HG03354 (cell line): ENCODE data around the gene DMC1.

Experiments used
- ATAC-seq: cut with Tn5 transposase; IDR thresholded peaks from one replicate; pipeline ENCODE4 v1.9.1; 2021; ENCODE audit warnings: mild to moderate bottlenecking; ENCODE audit not compliant: unreplicated experiment, poor library complexity, severe bottlenecking

Gene DMC1

DNA sequence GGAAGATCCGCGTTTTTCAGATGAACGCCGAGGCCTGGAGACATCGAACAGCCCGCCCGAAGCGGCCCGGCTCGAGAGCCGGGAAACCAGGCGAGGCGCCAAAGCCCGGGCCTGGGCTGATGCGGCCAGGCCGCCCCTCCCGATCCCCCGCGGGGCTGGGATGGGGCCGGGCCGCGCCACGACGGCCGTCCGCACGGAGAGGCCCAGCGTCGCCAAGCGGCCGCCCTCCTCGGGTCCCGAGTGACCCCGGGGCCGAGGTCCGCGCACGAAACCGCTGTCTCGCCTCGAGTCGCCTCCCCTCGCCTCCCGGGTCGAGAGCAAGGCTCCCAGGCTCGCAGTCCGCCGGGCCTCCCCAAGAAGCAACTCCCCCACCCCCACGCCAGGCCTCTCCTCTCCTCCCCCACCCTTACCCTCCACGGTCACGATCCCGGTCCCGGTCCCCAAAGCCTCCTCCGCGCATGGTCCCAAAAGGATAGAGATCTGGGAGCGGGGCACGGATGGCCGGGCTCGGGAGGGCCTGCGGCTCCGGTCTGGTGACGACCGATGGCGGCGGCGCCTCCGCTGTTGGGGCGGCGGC is 64.4 kb downstream of the DMC1 start:
- ATAC-seq = peak; percentile 38

DNA sequence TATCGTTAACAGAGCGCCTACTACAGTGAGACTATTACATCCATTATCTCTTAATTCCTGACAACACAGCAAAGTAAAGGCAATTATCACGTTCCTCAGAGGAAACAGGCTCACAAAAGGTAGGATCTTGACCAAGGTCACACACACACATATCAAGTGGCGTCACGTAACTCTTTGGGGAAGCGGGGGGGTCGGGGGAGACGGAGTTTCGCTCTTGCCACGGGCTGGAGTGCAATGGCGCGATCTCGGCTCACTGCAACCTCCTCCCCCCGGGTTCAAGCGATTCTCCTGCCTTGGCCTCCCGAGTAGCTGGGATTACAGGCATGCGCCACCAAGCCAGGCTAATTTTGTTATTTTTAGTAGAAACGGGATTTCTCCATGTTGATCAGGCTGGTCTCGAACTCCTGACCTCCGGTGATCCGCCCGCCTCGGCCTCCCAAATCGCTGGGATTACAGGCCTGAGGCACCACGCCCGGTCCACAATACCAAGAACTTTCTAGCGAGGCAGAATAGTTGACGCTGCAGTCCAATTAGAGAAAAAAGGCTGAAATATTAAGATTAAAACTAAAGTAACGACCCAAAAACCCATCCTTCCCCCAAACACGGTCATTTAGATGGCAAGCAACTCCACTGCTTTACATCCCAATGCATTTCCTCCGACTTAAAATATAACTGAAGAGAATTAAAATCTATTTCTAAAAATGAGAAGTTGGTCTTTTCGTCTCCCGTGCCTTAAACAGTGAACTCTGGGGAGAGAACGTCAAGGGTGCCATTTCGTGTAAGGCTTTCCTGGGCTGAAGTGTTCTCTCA is 65.0 kb downstream of the DMC1 start:
- no peak for ATAC-seq

DNA sequence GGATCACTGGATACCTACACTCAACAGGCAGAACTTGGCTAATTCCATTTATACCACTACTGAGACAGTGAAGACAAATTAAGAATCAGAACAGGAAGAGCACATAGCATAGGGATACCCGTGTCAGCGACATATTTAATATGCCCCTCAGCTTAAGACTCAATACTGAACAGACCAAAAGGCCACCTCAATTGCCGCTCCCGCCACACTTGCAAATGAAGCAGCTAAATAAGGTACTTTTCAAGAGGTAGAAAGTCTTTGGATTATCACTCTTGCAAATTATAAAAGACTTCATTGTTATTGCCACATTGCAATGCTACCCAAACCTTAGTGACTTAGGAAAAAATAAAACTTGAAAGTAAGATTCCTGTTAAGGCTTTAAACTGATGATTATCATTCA is 67.0 kb downstream of the DMC1 start:
- no peak for ATAC-seq

DNA sequence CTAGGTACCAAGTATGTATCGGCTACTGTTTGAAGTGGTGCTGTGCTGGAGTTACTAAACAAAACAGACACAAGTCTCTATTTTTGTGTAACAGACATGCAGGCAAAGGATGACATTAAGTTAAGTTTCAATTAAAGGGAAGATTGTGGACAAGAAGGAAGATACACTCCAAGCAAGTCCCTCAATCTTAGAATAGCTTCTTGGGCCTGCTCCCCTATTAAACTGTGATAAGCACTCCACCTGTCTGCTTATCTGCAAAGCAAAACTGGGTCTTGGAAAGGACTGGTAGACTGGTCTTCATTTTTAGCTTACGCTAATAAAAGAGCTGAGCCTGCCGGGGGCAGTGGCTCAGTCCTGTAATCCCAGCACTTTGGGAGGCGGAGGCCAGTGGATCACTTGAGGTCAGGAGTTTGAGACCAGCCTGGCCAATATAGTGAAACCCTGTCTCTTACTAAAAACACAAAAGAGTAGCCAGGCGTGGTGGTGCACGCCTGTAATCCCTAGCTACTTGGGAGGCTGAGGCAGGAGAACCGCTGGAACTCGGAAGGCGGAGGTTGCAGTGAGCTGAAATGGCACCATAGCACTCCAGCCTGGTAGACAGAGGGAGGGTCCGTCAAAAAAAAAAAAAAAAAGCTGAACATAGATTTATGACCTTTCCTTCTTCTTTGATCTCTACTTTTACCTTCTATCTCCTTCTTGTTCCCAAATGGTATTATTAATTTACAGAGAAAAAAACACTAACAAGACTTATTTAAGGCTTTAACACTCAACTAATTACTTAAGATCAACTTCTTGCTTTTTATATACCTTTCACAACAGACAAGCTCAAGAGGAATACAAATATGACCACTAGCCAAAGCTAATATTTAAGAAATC is 67.9 kb downstream of the DMC1 start:
- ATAC-seq = no peak

DNA sequence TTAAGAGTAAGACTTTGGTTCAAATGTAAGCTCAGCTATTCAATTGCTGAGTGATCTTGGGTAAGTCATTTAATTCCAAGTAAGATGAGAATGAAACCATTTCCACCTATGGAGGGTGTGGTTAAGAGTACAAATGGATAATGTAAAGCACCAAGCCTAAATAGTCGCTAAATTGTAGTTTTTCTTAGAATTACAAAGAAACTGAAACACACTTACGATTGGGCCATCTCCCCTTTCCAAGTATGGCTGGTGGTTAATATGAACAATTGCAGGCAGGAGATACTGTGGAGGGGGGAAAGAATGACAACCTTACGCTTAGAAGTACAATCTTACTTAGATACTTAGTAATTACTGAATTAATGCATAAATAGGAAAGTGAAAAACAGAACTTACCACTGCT is 72.1 kb downstream of the DMC1 start:
- no peak for ATAC-seq

DNA sequence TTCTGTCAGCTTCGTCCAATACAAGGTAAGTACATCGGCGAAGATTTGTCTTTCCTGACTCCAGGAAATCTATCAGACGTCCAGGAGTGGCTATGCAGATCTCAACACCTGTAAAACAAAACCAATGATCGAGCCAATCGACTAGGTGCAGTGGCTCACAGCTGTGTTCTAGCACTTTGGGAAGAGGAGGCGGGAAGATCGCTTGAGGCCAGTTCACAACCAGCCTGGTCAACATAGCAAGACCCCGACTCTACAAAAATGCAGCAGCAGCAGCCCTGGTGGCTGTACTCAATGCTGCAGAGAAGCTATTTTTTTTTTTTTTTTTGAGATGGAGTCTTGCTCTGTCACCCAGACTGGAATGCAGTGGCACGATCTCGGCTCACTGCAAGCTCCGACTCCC is 75.0 kb downstream of the DMC1 start:
- no peak for ATAC-seq

DNA sequence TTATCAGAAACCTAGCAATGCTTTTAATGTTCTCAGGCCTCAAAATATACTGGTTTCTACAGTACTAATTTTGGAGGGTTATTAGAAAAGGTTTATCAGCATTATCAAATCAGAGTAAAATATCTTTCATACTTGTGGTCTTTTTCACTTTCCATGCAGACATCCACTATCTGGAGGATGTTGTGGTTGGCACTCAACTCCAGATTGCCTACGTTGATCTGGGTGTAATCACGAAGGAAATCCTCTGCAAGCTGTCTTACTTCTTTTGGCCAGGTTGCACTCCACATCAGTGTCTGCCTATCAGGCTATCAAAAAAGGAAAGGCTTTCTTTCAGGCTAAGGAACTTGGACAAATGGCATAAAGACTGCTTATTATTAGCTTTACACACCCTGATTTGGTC is 75.5 kb downstream of the DMC1 start:
- no peak for ATAC-seq

DNA sequence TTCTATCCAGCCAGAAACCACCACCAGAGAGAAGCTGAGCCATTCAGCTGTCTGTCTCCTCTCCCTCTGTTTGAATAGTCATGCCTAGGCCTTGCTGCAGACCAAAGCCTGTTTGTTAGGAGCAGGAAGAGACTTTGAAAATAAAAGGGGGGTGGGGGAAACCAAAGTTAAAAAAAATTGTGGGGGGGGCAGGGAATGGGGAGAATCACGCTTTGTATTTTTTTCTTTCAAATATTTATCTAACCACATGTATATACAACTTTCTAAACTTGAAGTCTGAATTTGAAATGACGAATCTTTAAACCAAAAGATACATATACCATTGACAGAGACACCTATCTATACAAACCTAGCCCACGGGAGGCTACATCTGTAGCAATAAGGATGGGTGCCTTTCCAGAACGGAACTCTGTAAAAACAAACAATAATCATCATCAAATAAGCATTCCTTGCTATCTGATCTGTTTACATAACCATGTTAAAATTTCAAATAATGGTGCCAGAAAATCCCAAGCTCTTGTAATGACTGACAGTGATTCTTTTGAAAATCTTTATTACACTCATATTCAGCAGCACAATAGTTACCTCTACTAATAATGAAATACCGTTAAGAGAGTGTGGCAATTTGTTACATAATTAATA is 78.2 kb downstream of the DMC1 start:
- no peak for ATAC-seq

DNA sequence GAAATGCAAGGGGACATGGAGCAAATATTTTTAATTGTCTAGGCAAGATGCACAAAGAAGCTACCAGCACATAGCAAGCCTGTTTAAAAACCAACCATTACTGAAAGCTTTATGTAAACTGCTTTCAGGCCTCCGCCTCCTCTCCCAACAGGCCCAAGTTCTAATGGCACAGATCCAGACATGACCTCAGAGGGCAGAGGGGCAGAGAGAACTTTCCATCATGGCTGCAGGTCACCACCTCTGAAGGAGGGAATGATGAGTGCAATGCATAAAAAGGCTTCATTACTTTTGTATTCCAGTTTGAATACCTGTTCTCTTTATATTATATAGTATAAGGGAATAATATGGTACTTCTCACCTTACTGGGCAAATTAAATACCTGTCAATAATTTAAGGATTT is 79.1 kb downstream of the DMC1 start:
- ATAC-seq = no peak

DNA sequence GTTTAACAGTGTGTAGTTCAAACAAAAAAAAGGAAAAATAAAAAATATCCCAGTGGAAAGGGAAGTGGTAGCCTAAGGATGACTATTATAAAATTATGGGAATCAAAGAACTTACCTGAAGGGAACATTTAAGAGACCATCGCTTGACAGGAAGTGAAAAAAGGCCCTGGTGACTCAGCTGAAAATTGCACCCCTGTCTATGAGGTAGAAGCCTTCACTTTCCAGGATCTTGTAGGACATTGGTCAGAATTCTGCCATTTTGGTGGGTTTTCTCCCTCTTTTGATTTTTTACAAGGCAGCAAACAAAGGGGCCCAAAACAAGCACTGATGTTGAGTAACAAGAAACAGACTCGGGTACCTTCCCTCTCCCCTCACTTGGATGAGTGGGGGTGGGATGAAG is 79.5 kb downstream of the DMC1 start:
- no peak for ATAC-seq

DNA sequence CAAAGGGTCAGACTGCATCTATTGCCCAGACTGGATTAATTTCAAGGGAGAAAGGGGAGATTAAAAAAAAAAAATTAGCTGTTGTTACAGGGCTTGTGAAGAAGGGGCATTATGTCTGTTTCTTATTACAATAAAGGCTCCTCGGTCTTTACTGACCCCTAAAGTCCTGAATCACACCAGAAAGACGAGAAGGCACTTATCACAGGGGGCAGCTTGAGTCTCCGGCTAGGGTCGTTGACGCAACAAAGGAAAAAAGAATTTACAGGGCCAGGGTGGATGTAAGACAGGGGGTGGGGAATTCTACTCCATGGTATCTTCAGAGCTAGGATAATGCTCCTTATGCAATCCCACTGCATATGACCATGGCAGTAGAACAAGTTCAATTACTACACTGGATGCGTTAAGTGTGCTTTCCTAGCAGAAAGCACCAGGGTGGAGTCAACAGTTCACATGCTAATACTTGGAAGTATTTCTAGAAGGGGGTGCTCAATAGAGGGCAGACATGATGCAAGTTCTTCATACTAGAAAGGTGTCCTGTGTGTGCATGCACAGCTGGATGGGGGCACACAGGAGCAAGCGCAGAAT is 80.3 kb downstream of the DMC1 start:
- ATAC-seq = no peak

DNA sequence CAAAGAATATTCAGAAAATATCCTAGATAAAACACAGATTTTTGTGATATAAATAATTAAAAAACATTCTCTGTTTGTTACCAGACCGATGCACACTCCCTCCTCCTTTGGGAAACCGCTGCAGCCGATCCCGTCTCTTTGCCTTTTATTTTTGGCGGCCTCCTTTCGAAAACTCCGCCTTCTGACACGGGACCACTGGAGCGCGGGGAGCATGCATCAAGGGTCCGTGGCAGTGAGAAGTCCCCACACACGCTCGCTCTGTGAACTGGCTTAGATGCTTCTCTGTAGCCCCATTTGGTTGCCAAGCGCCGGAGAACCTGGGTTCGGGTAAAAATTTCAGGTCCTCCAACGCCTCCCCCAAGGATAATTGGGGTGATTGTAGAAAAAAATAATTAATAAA is 80.8 kb downstream of the DMC1 start:
- no peak for ATAC-seq

DNA sequence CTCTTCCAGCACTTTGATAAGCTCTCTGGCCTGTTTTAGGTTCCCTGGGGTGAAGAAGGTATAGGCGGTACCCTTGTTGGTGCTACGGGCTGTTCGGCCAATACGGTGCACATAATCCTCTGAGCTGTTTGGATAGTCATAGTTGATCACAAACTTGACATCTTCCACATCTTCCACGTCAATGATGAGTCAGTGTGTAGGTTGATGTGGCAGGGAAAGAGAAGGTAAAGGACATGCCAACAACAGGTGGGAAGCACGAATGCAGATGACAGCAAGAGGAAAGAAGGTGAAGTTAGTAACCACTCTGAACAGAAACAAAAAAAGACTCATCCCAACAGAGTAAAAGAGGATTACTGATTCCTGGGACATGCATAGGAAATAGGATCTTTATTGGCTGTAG is 82.0 kb downstream of the DMC1 start:
- no peak for ATAC-seq

DNA sequence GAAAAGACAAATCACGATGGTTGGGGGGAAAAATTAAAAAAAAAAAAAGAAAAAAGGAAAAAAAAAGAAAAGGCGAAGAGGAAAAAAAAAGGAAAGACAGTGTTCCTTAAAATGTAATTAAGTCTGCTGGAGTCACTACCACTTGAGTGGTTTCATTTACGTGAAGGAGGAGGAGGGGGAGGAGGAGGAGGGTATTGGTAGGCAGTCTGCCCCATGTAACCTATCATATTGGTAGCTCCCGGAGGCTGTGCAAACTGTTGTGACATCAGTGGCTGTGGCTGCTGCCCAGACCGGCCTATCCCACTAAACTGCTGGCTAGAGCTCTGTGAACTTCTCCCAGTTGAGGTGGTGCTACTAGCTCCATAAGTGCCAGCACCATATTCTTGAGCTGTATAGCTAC is 84.2 kb downstream of the DMC1 start:
- ATAC-seq = no peak

DNA sequence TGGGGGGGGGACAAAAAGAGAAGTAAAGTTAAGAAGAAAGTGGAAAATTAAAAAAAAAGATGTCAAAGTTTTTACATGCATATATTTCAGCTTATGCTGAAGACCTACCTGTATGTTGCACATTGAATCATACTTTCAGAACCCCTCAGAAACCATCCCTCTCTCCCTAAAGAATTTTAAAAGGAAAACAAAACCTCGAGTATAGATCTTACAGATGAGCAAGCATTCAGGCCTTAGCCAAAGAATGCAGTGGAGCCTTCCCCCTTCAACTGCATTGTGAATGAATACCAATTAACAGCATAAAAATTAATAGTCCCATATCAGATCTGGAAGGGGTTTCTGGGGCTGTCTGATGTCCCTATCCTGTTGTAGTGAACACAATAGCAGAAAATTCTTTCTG is 85.7 kb downstream of the DMC1 start:
- ATAC-seq = no peak

DNA sequence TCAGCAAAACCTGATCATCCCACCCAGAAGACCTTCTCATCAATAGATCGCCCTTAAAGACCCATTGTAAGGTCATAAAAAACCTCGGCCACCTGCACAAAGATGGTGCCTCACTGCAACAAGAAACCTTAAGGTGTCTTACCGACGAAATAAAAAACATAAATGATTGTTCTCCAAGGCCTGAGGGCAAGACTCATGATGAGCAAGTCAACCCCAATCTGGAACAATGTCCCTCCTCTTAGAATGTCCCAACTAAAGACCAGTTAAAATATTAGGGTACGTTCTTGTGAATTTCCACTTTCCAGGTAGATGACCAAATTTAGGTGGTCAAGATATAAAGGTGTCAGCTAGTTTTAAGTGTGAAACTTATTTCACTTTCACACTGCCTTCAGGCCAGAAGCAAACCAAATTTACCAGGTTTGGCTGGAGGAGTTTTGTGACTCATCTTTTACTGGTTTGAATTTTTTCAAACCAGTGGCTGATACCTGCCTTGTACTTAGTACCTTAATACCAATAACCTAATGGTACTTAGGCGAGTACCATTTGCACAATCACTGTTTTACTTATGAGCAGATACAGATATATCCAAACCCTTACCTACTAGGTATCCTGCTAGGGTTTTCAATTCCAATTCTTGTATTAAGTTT is 87.2 kb downstream of the DMC1 start:
- no peak for ATAC-seq

DNA sequence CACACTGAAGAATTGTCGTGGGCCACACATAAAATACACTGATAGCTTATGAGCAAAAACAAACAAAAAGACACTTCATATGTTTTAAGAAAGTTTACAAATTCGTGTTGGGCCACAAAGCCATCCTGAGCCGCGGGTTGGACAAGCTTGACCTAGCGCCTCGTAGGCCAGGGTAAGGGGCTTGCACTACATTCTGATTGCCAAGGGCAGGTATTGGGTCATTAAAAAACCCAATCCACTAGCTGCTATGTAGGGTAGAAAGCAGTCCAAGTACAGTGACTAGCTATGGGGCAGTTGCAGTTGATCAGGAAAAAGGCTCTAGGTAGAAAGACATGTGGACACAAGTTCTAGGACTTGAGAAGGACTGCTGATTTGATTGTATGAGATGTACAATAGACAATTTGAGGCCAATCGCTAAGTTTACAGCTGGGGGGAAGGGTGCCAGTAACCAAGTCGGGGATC is 88.1 kb downstream of the DMC1 start:
- ATAC-seq = no peak

DNA sequence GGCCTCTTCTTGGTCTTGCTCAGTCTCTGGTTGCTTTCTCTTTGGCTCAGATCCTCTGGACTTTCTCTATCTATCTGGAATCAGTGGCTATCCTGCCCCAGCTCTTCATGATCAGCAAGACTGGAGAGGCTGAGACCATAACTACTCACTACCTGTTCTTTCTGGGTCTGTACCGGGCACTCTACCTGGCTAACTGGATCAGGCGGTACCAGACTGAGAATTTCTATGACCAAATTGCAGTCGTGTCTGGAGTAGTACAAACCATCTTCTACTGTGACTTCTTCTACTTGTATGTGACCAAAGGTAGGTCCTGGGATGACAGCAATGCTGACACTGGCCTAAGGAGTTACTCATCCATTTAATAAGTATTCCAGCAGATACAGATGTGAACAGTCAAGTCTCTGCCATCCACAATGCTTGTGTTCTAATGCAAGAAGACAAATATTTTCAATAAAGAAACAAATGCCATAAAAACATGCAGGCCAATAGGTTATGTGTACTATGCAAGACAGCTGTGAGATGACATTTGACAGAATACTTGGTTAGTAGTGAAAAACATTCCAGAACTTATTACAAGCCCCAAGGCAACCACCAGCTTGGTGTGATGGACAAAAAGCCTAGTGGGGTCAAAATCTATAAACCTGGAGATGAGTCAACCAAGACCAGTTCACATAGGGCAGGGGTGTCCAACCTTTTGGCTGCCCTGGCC is 88.7 kb downstream of the DMC1 start:
- no peak for ATAC-seq
